Measurements from ENCODE around the gene RANGAP1. TPM values are rescaled to one million over a fixed set of nuclear protein-coding genes. Genes with fewer than 3 reads are reported as not detected.

The RANGAP1 gene
- total RNA-seq, 1 donor from 2014 or later, result 65.0 TPM

DNA sequence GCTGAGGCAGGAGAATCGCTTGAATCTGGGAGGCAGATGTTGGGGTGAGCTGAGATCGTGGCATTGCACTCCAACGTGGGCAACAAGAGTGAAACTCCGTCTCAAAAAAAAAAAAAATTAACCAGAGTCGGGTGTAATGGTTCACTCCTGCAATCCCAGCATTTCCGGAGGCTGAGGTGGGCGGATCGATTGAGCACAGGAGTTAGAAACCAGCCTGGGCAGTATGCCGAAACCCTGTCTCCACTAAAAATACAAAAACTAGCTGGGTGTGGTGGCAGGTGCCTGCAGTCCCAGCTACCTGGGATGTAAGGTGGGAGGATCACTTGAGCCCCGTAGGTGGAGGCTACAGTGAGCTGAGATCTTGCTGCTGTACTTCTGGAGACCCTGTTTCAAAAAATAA lies 1.5 kb downstream of the RANGAP1 start:
- H3K4me3 ChIP-seq (ENCODE audit: low read depth, low read length), result no peak overlapping the region
- DNase-seq (ENCODE audit: low read depth) (no peak), FAIRE-seq (no peak)
- TF ChIP-seq, protein P1, sequence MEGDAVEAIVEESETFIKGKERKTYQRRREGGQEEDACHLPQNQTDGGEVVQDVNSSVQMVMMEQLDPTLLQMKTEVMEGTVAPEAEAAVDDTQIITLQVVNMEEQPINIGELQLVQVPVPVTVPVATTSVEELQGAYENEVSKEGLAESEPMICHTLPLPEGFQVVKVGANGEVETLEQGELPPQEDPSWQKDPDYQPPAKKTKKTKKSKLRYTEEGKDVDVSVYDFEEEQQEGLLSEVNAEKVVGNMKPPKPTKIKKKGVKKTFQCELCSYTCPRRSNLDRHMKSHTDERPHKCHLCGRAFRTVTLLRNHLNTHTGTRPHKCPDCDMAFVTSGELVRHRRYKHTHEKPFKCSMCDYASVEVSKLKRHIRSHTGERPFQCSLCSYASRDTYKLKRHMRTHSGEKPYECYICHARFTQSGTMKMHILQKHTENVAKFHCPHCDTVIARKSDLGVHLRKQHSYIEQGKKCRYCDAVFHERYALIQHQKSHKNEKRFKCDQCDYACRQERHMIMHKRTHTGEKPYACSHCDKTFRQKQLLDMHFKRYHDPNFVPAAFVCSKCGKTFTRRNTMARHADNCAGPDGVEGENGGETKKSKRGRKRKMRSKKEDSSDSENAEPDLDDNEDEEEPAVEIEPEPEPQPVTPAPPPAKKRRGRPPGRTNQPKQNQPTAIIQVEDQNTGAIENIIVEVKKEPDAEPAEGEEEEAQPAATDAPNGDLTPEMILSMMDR (IDR thresholded peaks at IDR 0.05; ENCODE audit: insufficient read depth, low read length, severe bottlenecking), result no peak
- H3K27me3 ChIP-seq (ENCODE audit: control insufficient read depth, insufficient read depth, low read length), result no peaks in the 10 kb centered on the region
- peaks cover 13% of the 10 kb centered on the region for H3K36me3 ChIP-seq (ENCODE audit: control insufficient read depth, insufficient read depth, low read length)

DNA sequence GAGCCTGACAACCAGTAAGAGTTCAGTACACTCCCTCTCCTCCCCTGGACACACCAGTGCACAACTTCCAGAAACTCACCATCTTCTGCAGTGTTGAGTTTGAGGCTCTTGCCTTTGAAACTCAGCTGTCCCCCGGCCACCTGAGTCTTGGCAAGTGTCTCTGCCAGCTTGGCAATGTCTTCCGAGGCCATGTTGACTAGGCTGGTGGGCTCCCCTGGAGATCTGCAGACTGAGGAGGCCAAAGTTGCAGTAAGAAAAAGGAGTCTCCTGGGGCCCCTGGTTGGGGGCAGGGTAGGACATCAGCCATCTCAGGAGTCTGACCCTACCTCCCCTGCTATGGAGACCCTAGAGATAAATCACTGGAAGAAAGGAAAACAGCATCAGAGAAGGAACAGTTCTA lies 5.1 kb downstream of the RANGAP1 start:
- TF ChIP-seq, protein P1 (IDR thresholded peaks at IDR 0.05; ENCODE audit: insufficient read depth, low read length, severe bottlenecking), result no peak
- DNase-seq (ENCODE audit: low read depth) (no peak), FAIRE-seq (no peak)
- no peaks in the 10 kb centered on the region for H3K27me3 ChIP-seq (ENCODE audit: control insufficient read depth, insufficient read depth, low read length)
- no peak overlapping the region for H3K4me3 ChIP-seq (ENCODE audit: low read depth, low read length)
- peaks cover 18% of the 10 kb centered on the region for H3K36me3 ChIP-seq (ENCODE audit: control insufficient read depth, insufficient read depth, low read length)

DNA sequence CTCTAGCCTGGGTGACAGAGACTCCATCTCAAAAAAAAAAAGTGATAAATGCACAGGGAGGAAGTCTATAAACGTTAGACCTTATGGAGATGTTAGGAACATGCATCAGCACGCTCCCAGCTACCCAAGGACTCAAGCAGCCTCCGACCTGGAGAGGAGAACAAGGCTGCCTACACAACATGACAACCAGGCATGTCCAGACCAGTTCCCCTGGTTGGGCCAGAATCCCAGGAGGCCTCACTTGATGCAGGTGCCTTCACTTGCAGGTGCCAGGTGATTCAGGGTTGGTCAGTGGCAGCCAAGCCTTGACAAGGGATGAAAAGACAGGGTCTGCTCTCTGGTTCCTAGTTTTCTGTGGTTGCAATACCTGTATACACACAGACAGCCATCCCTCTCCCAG lies 5.9 kb downstream of the RANGAP1 start:
- Histone ChIP-seq H3K4me3 (ENCODE audit: low read depth, low read length) (no peak overlapping the region), H3K27me3 (ENCODE audit: control insufficient read depth, insufficient read depth, low read length) (no peaks in the 10 kb centered on the region), H3K36me3 (ENCODE audit: control insufficient read depth, insufficient read depth, low read length) (peaks cover 22% of the 10 kb centered on the region)
- TF ChIP-seq, protein P1 (IDR thresholded peaks at IDR 0.05; ENCODE audit: insufficient read depth, low read length, severe bottlenecking), result no peak
- DNase-seq (ENCODE audit: low read depth) (peak; percentile 99), FAIRE-seq (peak; percentile 98)

DNA sequence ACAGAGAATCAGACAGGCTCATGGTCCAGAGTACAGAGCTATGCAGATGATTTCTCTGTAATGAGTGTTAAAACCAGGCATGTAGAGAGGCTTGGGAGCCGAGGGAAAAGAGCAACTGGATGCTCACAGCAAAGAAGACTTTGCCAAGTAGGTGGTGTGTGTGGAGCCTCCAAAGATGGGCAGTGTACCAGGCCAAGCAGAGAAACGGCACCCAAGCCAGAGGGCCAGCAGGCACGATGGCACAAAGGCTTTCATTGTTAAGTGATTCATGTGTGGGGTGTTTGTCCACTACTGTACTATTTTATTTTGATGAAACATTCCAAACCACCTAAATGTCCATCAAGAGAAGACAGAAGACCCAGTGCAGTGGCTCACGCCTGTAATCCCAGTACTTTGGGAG lies 11.1 kb downstream of the RANGAP1 start:
- FAIRE-seq (no peak), DNase-seq (ENCODE audit: low read depth) (no peak)
- Histone ChIP-seq H3K36me3 (ENCODE audit: control insufficient read depth, insufficient read depth, low read length) (peaks cover 33% of the 10 kb centered on the region), H3K4me3 (ENCODE audit: low read depth, low read length) (no peak overlapping the region), H3K27me3 (ENCODE audit: control insufficient read depth, insufficient read depth, low read length) (no peaks in the 10 kb centered on the region)
- TF ChIP-seq, protein P1 (IDR thresholded peaks at IDR 0.05; ENCODE audit: insufficient read depth, low read length, severe bottlenecking), result no peak

DNA sequence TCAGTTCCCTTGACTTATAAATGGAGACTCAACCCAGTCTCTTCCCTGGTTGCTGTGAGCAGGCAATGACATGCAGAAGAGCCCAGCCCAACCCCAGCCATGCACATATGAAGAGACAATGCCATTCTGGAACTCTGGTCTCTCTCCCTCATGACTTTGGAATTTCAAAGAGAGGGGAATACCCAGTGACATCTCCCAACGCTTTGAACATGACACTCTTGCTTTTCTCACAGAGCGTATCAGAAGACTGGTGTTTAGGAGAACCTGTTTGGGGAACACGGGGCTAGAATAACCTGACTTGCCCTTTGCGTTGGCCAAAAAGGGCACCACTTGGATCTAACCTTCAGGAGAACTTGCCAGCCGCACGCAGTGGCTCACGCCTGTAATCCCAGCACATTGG lies 12.9 kb downstream of the RANGAP1 start:
- DNase-seq (ENCODE audit: low read depth) (no peak), FAIRE-seq (peak; percentile 64)
- H3K4me3 ChIP-seq (ENCODE audit: low read depth, low read length), result no peak overlapping the region
- TF ChIP-seq, protein P1 (IDR thresholded peaks at IDR 0.05; ENCODE audit: insufficient read depth, low read length, severe bottlenecking), result no peak
- H3K27me3 ChIP-seq (ENCODE audit: control insufficient read depth, insufficient read depth, low read length), result no peaks in the 10 kb centered on the region
- H3K36me3 ChIP-seq (ENCODE audit: control insufficient read depth, insufficient read depth, low read length), result peaks cover 37% of the 10 kb centered on the region

DNA sequence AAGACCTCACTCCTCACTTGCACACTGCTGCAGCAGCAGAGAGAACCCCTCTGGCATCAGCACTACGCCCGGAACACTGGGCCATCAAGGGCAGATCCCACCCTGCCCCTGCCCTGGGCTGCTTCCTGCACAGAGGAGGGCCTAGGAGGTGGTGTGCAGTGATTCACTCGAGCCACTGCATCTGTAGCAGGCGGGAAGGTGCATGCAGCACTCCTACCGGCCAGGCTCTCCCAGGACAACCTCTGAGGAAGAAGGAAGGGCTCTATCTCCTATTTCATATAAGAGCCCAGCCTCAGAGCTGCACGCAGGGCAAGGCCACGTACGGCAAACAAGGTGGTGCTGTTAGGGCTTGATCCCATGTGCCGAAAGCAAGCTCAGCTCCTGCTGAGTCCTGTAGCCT lies 14.2 kb downstream of the RANGAP1 start:
- FAIRE-seq, result no peak
- DNase-seq (ENCODE audit: low read depth), result no peak
- Histone ChIP-seq H3K4me3 (ENCODE audit: low read depth, low read length) (no peak overlapping the region), H3K36me3 (ENCODE audit: control insufficient read depth, insufficient read depth, low read length) (peaks cover 44% of the 10 kb centered on the region), H3K27me3 (ENCODE audit: control insufficient read depth, insufficient read depth, low read length) (no peaks in the 10 kb centered on the region)
- TF ChIP-seq, protein P1 (IDR thresholded peaks at IDR 0.05; ENCODE audit: insufficient read depth, low read length, severe bottlenecking), result no peak
